ENCODE measurements around the gene RAB34. TPM values are rescaled to one million over a fixed set of nuclear protein-coding genes. Genes with fewer than 3 reads are reported as not detected.

Gene RAB34
- total RNA-seq, 3 donors from 2014 or later (not counting 1 experiment from before 2014, with no cell fraction given): 3.7 to 12.9 (median 3.8) TPM

GRCh38 chr17:28711723-28712031 is 6.0 kb downstream of the RAB34 start, which contains the start of gene PROCA1:
Gene PROCA1 (minus strand): TSS chr17:28711888. CDS start chr17:28711660, 228 bp downstream.
- peak; percentile 39 to 57 (median 41) for ATAC-seq
- no peaks in the 10 kb centered on the region for H3K9me3 Mint-ChIP-seq
- H3K27ac ChIP-seq (ENCODE audit: low read length): peak within 1 kb of the TSS; percentile 82
- no peaks in the 10 kb centered on the region for H3K36me3 ChIP-seq (ENCODE audit: control insufficient read depth, insufficient read depth, low read length)
- H3K27me3 Mint-ChIP-seq (ENCODE audit: low read depth in 2 of 2): peaks cover 15 to 17% of the 10 kb centered on the region in 2 donors
- no peaks in the 10 kb centered on the region for H3K9me3 ChIP-seq (ENCODE audit: control insufficient read depth, insufficient read depth, low read length)
- intact Hi-C loops (cut with micrococcal nuclease): loop anchor here (10.0 kb wide), 1 partner anchor 377 kb away; the partner anchor contains the start of genes IFT20 and TNFAIP1
- H3K36me3 Mint-ChIP-seq: no peaks in the 10 kb centered on the region
- H3K4me1 ChIP-seq (ENCODE audit: control insufficient read depth, insufficient read depth, low read length): peaks cover 21% of the 10 kb centered on the region
- DNase-seq: peak in 1 of 2 donors; percentile 67
- H3K4me3 Mint-ChIP-seq: peak within 1 kb of the TSS; percentile 93
- peak within 1 kb of the TSS; percentile 62 for H3K4me3 ChIP-seq (ENCODE audit: low read length)
- under 1% methylated on average over 20 of the region's 20 CpGs for WGBS (ENCODE audit: insufficient coverage)
- H3K27me3 ChIP-seq (ENCODE audit: control insufficient read depth, insufficient read depth, low read length): peaks cover 5% of the 10 kb centered on the region
- no peak for TF ChIP-seq CTCF (IDR thresholded peaks at IDR 0.05)
- H3K4me1 Mint-ChIP-seq: peaks cover 18 to 20% of the 10 kb centered on the region in 2 donors
- H3K27ac Mint-ChIP-seq: peak within 1 kb of the TSS; percentile 80 to 88

GRCh38 chr17:28710861-28711722 is 6.6 kb downstream of the RAB34 start:
- Mint-ChIP-seq H3K36me3 (no peaks in the 10 kb centered on the region), H3K27ac (peak overlapping the region; percentile 80 to 88), H3K27me3 (ENCODE audit: low read depth in 2 of 2) (peaks cover 15 to 16% of the 10 kb centered on the region in 2 donors), H3K4me1 (peaks cover 18 to 20% of the 10 kb centered on the region in 2 donors), H3K9me3 (no peaks in the 10 kb centered on the region), H3K4me3 (peak overlapping the region; percentile 93)
- Histone ChIP-seq H3K27me3 (ENCODE audit: control insufficient read depth, insufficient read depth, low read length) (peaks cover 2% of the 10 kb centered on the region), H3K4me3 (ENCODE audit: low read length) (peak overlapping the region; percentile 62), H3K9me3 (ENCODE audit: control insufficient read depth, insufficient read depth, low read length) (no peaks in the 10 kb centered on the region), H3K27ac (ENCODE audit: low read length) (peak overlapping the region; percentile 82), H3K4me1 (ENCODE audit: control insufficient read depth, insufficient read depth, low read length) (peaks cover 21% of the 10 kb centered on the region), H3K36me3 (ENCODE audit: control insufficient read depth, insufficient read depth, low read length) (no peaks in the 10 kb centered on the region)
- no peak for TF ChIP-seq CTCF (IDR thresholded peaks at IDR 0.05)
- peak; percentile 92 to 94 (median 94) for ATAC-seq
- WGBS (ENCODE audit: insufficient coverage): under 1% methylated on average over 73 of the region's 74 CpGs
- intact Hi-C loops (cut with micrococcal nuclease): loop anchor here (10.0 kb wide), 1 partner anchor 376 kb away; the partner anchor contains the start of genes IFT20 and TNFAIP1
- peak; percentile 78 to 89 for DNase-seq

- no peak for TF ChIP-seq CTCF (IDR thresholded peaks at IDR 0.05)
- ATAC-seq (no peak), DNase-seq (no peak)
- intact Hi-C loops (cut with micrococcal nuclease): no loop called here
- WGBS (ENCODE audit: insufficient coverage): 86% methylated on average over 2 of the region's 2 CpGs
- H3K9me3 Mint-ChIP-seq: no peaks in the 10 kb centered on the region
- Histone ChIP-seq H3K9me3 (ENCODE audit: control insufficient read depth, insufficient read depth, low read length) (no peaks in the 10 kb centered on the region), H3K4me3 (ENCODE audit: low read length) (no peak overlapping the region), H3K27me3 (ENCODE audit: control insufficient read depth, insufficient read depth, low read length) (no peaks in the 10 kb centered on the region), H3K27ac (ENCODE audit: low read length) (no peak overlapping the region), H3K4me1 (ENCODE audit: control insufficient read depth, insufficient read depth, low read length) (peaks cover 17% of the 10 kb centered on the region), H3K36me3 (ENCODE audit: control insufficient read depth, insufficient read depth, low read length) (peaks cover 6% of the 10 kb centered on the region)
- H3K4me1 Mint-ChIP-seq: peaks cover 14 to 28% of the 10 kb centered on the region in 2 donors
- no peak overlapping the region for H3K4me3 Mint-ChIP-seq
- no peaks in the 10 kb centered on the region for H3K27me3 Mint-ChIP-seq (ENCODE audit: low read depth in 2 of 2)
- H3K36me3 Mint-ChIP-seq: no peaks in the 10 kb centered on the region
- H3K27ac Mint-ChIP-seq: no peak overlapping the region
Measured at GRCh38 chr17:28707339-28707720, 10.3 kb downstream of the RAB34 start.

Measured in natural killer cell (primary cell).